ENCODE measurements around the gene NEU3.
"Not testable (repeated sequence)": the region's sequence is repeated elsewhere in the genome, so short reads cannot be mapped to it uniquely, and the experiment has no call there.

Gene NEU3

DNA sequence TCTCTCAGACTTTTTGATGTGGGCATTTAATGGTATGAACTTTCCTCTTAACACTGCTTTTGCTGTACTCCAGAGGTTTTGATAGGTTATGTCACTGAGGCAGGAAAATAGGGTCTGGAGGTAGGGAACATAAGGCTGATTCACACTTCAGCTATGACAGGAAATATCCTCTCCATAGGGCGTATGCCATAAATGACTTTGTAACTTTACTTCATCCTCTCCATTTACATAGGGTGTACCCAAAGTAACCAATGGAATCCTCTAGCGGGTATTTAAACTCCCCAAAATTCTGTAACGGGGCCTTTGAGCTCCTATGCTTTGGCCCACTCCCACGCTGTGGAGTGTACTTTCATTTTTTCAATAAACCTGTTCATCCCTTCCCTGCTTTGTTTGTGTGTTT lies 58.5 kb downstream of the NEU3 start:
- TF ChIP-seq CTBP1 (IDR thresholded peaks at IDR 0.05; ENCODE audit: borderline replicate concordance) (no peak), TARDBP (IDR thresholded peaks at IDR 0.05) (no peak), LEF1 (IDR thresholded peaks at IDR 0.05; ENCODE audit: borderline replicate concordance) (no peak), ZNF384 (IDR thresholded peaks at IDR 0.05) (no peak), ELF4 (IDR thresholded peaks at IDR 0.05) (no peak), BHLHE40 (IDR thresholded peaks at IDR 0.05; ENCODE audit: borderline replicate concordance) (no peak), FOXA1 (IDR thresholded peaks at IDR 0.05) (no peak), ARNT (IDR thresholded peaks at IDR 0.05) (no peak), SP1 (IDR thresholded peaks at IDR 0.05) (no peak), FOXM1 (IDR thresholded peaks at IDR 0.05; ENCODE audit: borderline replicate concordance) (no peak), SUZ12 (IDR thresholded peaks at IDR 0.05) (no peak)
- TF ChIP-seq, protein P1, sequence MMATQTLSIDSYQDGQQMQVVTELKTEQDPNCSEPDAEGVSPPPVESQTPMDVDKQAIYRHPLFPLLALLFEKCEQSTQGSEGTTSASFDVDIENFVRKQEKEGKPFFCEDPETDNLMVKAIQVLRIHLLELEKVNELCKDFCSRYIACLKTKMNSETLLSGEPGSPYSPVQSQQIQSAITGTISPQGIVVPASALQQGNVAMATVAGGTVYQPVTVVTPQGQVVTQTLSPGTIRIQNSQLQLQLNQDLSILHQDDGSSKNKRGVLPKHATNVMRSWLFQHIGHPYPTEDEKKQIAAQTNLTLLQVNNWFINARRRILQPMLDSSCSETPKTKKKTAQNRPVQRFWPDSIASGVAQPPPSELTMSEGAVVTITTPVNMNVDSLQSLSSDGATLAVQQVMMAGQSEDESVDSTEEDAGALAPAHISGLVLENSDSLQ (IDR thresholded peaks at IDR 0.05), result no peak
- ChIA-PET CTCF (no interaction called here), POLR2A (no interaction called here)
- DNase-seq (ENCODE audit: extremely low spot score), result no peak

GRCh38 chr11:75049501-75050266 lies 61.0 kb downstream of the NEU3 start:
- DNase-seq (ENCODE audit: extremely low spot score); POLR2A ChIA-PET; CTCF ChIA-PET: not testable (repeated sequence)

DNA sequence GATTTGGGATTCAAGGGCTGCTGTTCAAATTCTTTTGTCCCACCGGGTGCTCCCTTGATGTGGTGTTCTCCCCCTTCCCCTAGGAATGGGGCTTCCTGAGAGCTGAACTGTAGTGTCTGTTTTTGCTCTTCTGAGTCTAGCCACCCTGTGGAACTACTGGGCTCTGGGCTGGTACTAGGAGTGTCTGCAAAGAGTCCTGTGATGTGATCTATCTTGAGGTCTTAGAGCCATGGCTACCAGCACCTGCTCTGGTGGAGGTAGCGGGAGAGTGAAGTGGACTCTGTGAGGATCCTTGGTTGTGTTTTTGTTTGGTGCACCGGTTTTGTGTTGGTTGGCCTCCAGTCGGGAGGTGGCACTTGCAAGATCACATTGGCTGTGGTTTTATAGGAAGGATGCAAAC lies 61.8 kb downstream of the NEU3 start:
- ChIA-PET CTCF (no interaction called here), POLR2A (no interaction called here)
- TF ChIP-seq ARNT (IDR thresholded peaks at IDR 0.05), result no peak
- no peak for TF ChIP-seq SUZ12 (IDR thresholded peaks at IDR 0.05)
- no peak for TF ChIP-seq NFRKB (IDR thresholded peaks at IDR 0.05)
- no peak for TF ChIP-seq SP1 (IDR thresholded peaks at IDR 0.05)
- TF ChIP-seq FOXK2 (IDR thresholded peaks at IDR 0.05), result no peak
- TF ChIP-seq ZNF384 (IDR thresholded peaks at IDR 0.05), result no peak
- no peak for TF ChIP-seq L3MBTL2 (conservative IDR thresholded peaks at IDR 0.05)
- TF ChIP-seq HDGF (IDR thresholded peaks at IDR 0.05; ENCODE audit: borderline replicate concordance), result no peak
- no peak for TF ChIP-seq TARDBP (IDR thresholded peaks at IDR 0.05)
- TF ChIP-seq FOXM1 (IDR thresholded peaks at IDR 0.05; ENCODE audit: borderline replicate concordance), result no peak
- TF ChIP-seq BHLHE40 (IDR thresholded peaks at IDR 0.05; ENCODE audit: borderline replicate concordance), result no peak
- DNase-seq (ENCODE audit: extremely low spot score), result no peak

- CTCF ChIA-PET, result no interaction called here
- POLR2A ChIA-PET, result no interaction called here
- no peak for DNase-seq (ENCODE audit: extremely low spot score)
- TF ChIP-seq NFRKB (IDR thresholded peaks at IDR 0.05) (no peak), SP1 (IDR thresholded peaks at IDR 0.05) (no peak), FOXA1 (IDR thresholded peaks at IDR 0.05) (no peak), ARNT (IDR thresholded peaks at IDR 0.05) (no peak), CTBP1 (IDR thresholded peaks at IDR 0.05; ENCODE audit: borderline replicate concordance) (no peak), SUZ12 (IDR thresholded peaks at IDR 0.05) (no peak), FOXM1 (IDR thresholded peaks at IDR 0.05; ENCODE audit: borderline replicate concordance) (no peak), ZNF384 (IDR thresholded peaks at IDR 0.05) (no peak), FOXK2 (IDR thresholded peaks at IDR 0.05) (no peak), TARDBP (IDR thresholded peaks at IDR 0.05) (no peak), L3MBTL2 (conservative IDR thresholded peaks at IDR 0.05) (no peak), HDGF (IDR thresholded peaks at IDR 0.05; ENCODE audit: borderline replicate concordance) (no peak), BHLHE40 (IDR thresholded peaks at IDR 0.05; ENCODE audit: borderline replicate concordance) (no peak)
Measured at GRCh38 chr11:75051043-75051442, 62.3 kb downstream of the NEU3 start.

- ChIA-PET CTCF (no interaction called here), POLR2A (no interaction called here)
- DNase-seq (ENCODE audit: extremely low spot score), result no peak
- TF ChIP-seq L3MBTL2 (conservative IDR thresholded peaks at IDR 0.05) (no peak), FOXM1 (IDR thresholded peaks at IDR 0.05; ENCODE audit: borderline replicate concordance) (no peak), LEF1 (IDR thresholded peaks at IDR 0.05; ENCODE audit: borderline replicate concordance) (no peak), NFRKB (IDR thresholded peaks at IDR 0.05) (no peak), ELF4 (IDR thresholded peaks at IDR 0.05) (no peak), ZNF384 (IDR thresholded peaks at IDR 0.05) (no peak), FOXK2 (IDR thresholded peaks at IDR 0.05) (no peak)
- TF ChIP-seq, protein P1 (IDR thresholded peaks at IDR 0.05), result no peak
Measured at GRCh38 chr11:75052457-75052856, 63.7 kb downstream of the NEU3 start.

GRCh38 chr11:75055511-75055910 lies 66.8 kb downstream of the NEU3 start:
- POLR2A ChIA-PET, result no interaction called here
- CTCF ChIA-PET, result interaction anchor here (0.6 kb wide), 1 partner anchor 115 kb away, joined by 3 read pairs; no protein-coding TSS in a partner anchor
- DNase-seq (ENCODE audit: extremely low spot score), result no peak
- TF ChIP-seq FOXM1 (IDR thresholded peaks at IDR 0.05; ENCODE audit: borderline replicate concordance) (no peak), BHLHE40 (IDR thresholded peaks at IDR 0.05; ENCODE audit: borderline replicate concordance) (no peak), TARDBP (IDR thresholded peaks at IDR 0.05) (no peak)

DNA sequence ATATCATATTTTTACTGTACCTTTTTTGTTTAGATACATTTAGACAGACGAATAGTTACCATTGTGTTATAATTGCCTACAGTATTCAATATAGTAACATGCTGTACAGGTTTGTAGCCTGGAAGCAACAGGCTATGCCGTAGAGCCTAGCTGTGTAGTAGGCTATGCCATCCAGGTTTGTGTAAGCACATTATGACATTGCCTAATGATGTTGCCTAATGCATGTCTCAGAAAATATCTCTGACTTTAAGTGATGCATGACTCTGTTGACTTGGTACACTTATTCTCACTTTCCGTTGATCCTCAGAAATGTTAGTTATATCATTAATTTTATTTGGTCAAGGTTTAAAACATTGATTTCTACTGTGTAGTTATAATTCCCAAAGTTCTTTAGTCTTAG lies 68.1 kb downstream of the NEU3 start:
- DNase-seq (ENCODE audit: extremely low spot score), result no peak
- POLR2A ChIA-PET, result no interaction called here
- CTCF ChIA-PET, result no interaction called here
- TF ChIP-seq ARNT (IDR thresholded peaks at IDR 0.05) (no peak), BHLHE40 (IDR thresholded peaks at IDR 0.05; ENCODE audit: borderline replicate concordance) (no peak), LEF1 (IDR thresholded peaks at IDR 0.05; ENCODE audit: borderline replicate concordance) (no peak), HDGF (IDR thresholded peaks at IDR 0.05; ENCODE audit: borderline replicate concordance) (no peak), ELF4 (IDR thresholded peaks at IDR 0.05) (no peak), SP1 (IDR thresholded peaks at IDR 0.05) (no peak)

Data from HEK293T (cell line).